HUES64 (cell line): ENCODE measurements around the gene SIT1.

Source experiments
- H3K27ac ChIP-seq: 2 replicates; pipeline ENCODE4 v1.7.0; 2013; ENCODE audit warnings: low read depth, low read length, inconsistent platforms
- H3K27me3 ChIP-seq: 2 replicates; pipeline ENCODE4 v1.6.1; 2013; ENCODE audit warnings: mild to moderate bottlenecking, low read length; ENCODE audit not compliant: insufficient read depth
- H3K36me3 ChIP-seq: 2 replicates; pipeline ENCODE4 v1.6.1; 2013; ENCODE audit warnings: mild to moderate bottlenecking, low read length; ENCODE audit not compliant: insufficient read depth
- H3K4me1 ChIP-seq: 2 replicates; pipeline ENCODE4 v1.6.1; 2013; ENCODE audit warnings: mild to moderate bottlenecking, low read length, moderate library complexity; ENCODE audit not compliant: insufficient read depth
- H3K4me3 ChIP-seq: 2 replicates; pipeline ENCODE4 v1.5.1; 2013; ENCODE audit warnings: mild to moderate bottlenecking, low read length, moderate library complexity
- H3K9ac ChIP-seq: 2 replicates; pipeline ENCODE4 v1.6.1; 2013; ENCODE audit warnings: mild to moderate bottlenecking, low read depth, low read length
- H3K9me3 ChIP-seq: 2 replicates; pipeline ENCODE4 v1.6.1; 2013; ENCODE audit warnings: low read depth, low read length; ENCODE audit not compliant: insufficient read depth
- WGBS: fragments of 150-250, 120-280 bp; methylation state at CpG from one replicate; pipeline ENCODE4 v1.1.7; 2013; ENCODE audit warnings: missing lambda C conversion rate; 5-methylcytosine and 5-hydroxymethylcytosine counted together

Gene SIT1

DNA sequence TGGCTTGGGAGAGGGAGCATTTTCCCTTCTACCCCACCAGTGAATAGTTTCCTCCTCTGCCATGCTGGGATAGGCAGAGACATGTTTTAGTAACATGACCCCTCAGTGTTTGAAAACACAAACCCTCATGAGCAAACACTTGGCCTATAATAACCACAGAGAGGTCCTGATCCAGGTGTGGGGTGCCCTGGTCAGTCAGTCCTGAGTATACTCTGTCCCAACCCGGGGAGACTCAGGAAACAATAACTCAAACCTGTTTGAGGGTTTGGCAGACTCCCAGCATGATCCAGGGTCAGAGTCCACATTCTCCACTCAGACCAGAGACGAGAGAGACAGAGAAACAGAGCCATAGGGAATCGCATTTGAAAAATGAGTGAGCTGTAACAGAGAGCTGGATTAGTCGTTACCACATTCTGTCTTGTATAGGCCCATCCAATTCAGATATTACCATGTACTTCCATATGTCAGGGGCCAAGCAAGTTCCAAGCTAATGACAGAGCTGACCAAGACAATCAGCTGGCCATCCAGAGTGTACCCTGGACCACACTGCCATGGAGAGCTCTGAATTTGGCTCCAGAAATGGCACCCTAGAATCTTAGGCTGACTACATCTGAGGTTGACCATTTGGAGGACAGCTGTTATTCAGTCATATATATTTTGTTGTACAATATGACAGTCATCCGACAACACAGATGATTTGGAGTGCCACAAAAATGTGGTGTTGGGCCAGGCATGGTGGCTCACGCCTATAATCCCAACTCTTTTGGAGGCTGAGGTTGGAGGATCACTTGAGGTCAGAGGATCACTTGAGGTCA lies 18.8 kb upstream of the SIT1 start:
- Histone ChIP-seq H3K9me3 (no peaks in the 10 kb centered on the region), H3K4me3 (no peak overlapping the region), H3K27ac (no peak overlapping the region), H3K27me3 (peaks cover 8% of the 10 kb centered on the region), H3K4me1 (0 out of 2 replicates have a peak, but pooled peaks cover 3% of the 10 kb centered on the region), H3K9ac (no peak overlapping the region), H3K36me3 (no peaks in the 10 kb centered on the region)
- WGBS: 88% methylated on average over 6 of the region's 6 CpGs

DNA sequence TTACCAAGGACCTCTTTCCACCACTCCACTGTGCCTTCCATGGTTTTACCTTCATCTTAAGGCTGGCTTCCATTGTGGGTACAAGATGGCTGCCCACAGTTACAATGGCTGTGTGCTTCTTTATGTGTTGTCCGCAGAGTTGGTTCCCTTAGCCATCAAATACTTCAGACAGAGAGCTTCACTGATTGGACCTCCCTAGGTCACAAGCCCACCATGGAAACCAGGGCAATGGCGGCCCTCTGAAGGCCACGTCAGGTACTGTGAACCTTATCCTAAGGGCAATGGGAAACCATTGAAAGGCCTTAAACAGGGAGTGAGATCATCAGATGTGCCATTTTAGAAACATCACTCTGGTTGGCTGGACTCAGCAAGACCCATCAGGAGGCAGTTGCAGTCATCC lies 17.2 kb upstream of the SIT1 start:
- Histone ChIP-seq H3K9me3 (no peaks in the 10 kb centered on the region), H3K4me1 (0 out of 2 replicates have a peak, but pooled peaks cover 3% of the 10 kb centered on the region), H3K27ac (no peak overlapping the region), H3K9ac (no peak overlapping the region), H3K36me3 (peaks cover 8% of the 10 kb centered on the region), H3K4me3 (no peak overlapping the region), H3K27me3 (no peaks in the 10 kb centered on the region)
- WGBS: 94% methylated on average over 3 of the region's 3 CpGs

DNA sequence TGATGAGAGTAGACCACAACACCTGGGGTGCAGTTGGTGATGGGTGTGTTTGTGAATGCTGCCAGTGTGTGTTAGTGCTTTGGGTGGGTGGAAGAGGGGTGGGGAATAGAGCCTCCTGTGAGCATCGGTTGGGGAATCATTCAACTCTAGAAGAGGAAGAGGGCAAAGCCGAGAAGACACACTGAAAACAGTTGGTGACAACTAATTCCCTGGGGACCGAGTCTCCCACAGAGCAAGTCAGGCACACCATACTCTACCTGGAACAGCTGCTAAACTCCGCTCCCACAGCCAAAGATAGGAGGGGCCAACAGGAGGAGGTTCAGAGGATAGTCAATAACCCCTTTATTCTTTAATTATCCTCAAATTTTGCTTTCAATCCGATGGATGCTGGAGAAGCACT lies 15.8 kb upstream of the SIT1 start:
- Histone ChIP-seq H3K4me1 (0 out of 2 replicates have a peak, but pooled peaks cover 3% of the 10 kb centered on the region), H3K9ac (no peak overlapping the region), H3K27me3 (no peaks in the 10 kb centered on the region), H3K4me3 (no peak overlapping the region), H3K36me3 (peaks cover 22% of the 10 kb centered on the region), H3K9me3 (no peaks in the 10 kb centered on the region), H3K27ac (no peak overlapping the region)
- WGBS: 91% methylated on average over 5 of the region's 5 CpGs

DNA sequence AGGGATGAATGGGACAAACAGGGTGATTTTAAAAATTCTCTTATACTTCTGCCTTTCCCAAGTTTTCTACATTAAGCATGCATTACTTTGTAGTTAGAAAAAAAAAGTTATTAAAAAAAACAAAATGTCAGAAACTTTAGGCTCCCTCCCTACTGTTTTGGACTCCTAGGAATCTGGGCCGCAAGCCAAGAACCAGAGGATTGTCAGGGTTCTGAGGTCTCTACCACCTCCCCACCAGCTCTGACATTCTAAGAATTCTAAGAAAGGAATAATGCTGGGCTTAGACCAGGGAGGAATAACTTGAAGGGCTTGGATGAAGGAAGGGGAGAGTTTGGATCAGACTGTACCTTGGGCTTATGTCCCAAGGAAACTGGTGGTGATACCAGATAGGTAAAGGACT lies 15.3 kb upstream of the SIT1 start:
- 100% methylated on average over 1 of the region's 1 CpG for WGBS
- Histone ChIP-seq H3K4me1 (0 out of 2 replicates have a peak, but pooled peaks cover 3% of the 10 kb centered on the region), H3K36me3 (peaks cover 26% of the 10 kb centered on the region), H3K9ac (no peak overlapping the region), H3K9me3 (no peaks in the 10 kb centered on the region), H3K4me3 (no peak overlapping the region), H3K27ac (no peak overlapping the region), H3K27me3 (no peaks in the 10 kb centered on the region)

DNA sequence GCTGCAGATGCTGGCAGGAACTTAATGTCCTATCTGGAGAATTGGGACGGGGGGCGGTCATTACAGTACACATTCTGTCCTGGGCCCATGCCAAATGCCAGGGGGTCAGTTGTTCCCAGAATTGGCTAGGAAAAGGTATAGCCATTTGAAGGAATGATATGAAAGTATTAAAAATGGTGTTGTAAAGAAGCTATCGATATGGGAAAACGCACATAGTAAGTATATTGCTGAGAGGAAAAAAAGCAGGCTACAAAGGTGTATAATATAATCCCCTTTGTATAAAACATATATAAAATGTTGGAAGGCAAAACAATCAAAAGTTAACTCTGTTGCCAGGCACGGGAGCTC lies 14.7 kb upstream of the SIT1 start:
- H3K9ac ChIP-seq: no peak overlapping the region
- H3K9me3 ChIP-seq: no peaks in the 10 kb centered on the region
- no peaks in the 10 kb centered on the region for H3K27me3 ChIP-seq
- H3K36me3 ChIP-seq: peaks cover 32% of the 10 kb centered on the region
- H3K27ac ChIP-seq: no peak overlapping the region
- 77% methylated on average over 5 of the region's 5 CpGs for WGBS
- 0 out of 2 replicates have a peak, but pooled peaks cover 3% of the 10 kb centered on the region for H3K4me1 ChIP-seq
- peak overlapping the region; percentile 87 for H3K4me3 ChIP-seq

DNA sequence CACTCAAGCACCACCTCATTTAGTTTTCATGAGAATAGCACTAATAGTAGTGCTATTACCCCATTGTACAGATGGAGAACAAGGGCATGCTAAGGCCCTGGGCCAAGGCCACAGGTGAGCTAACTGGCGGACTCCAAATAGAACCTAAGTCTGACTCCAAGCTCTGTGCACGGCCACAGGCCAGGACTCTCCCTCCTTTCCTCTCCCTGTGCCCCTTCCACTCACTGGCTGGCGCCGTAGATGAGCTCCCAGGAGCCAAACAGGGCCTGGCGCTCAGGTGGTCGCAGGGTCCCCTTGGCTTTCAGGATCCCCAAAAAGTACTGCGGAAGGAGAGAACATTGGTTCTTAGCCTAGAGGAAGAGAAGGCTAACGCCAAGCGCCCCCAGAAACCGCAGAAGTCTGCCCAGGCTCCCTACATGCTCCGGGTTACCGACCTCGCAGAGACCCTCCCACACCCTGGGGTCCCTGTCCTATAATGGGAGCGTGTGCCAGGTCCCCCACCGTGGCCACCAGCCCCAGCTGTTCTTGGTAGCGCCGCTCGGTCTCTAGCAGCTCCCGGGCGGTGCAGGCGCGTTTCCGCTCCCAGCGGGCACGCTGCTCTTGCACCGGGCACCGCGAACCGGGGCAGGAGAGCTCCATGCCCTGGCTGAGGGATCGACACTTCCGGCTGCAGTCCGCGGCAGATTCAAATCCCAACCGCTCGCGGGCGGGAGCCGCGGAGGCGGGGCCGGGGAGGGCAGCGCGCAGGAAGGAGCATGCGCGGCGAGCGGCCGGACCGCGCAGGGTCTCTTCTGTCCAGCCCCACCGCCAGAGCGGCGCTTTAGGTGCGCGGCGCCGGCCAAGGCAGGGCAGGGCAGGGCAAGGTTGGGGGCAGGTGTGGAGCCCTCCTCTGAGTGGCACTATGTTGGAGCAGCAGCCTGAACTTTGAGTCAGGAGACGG lies 14.1 kb upstream of the SIT1 start, which contains the start of gene ARHGEF39:
Gene ARHGEF39, minus strand, starts transcription at position 665 of the 940 bp plus-strand sequence. Its CDS starts 26 bp downstream, at position 639.
- H3K27ac ChIP-seq: peak within 1 kb of the TSS; percentile 64
- WGBS: 7% methylated on average over 58 of the region's 58 CpGs
- no peaks in the 10 kb centered on the region for H3K9me3 ChIP-seq
- peaks cover 37% of the 10 kb centered on the region for H3K36me3 ChIP-seq
- H3K27me3 ChIP-seq: no peaks in the 10 kb centered on the region
- H3K4me3 ChIP-seq: peak within 1 kb of the TSS; percentile 87
- H3K4me1 ChIP-seq: 0 out of 2 replicates have a peak, but pooled peaks cover 3% of the 10 kb centered on the region
- peak within 1 kb of the TSS; percentile 89 for H3K9ac ChIP-seq

DNA sequence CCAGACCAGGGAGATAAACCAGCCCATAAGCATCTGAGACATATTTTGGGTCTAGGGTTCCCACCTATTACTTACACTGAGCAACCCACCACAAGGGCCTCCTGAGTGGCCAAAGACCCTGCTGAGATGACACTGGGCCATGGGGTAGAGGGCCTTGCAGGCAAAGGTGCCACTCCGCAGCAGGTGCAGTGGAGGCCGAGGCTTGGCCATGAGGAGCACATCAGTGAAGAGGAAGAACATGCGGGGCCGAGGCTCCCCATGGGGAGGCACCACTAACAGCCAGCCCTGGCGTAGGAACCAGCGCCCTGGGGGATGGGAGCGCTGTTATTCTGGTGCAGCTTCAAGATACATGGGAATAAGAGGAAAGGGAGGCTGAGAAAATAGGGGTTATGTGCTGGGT lies 11.7 kb upstream of the SIT1 start:
- 94% methylated on average over 7 of the region's 7 CpGs for WGBS
- no peak overlapping the region for H3K9ac ChIP-seq
- no peak overlapping the region for H3K27ac ChIP-seq

DNA sequence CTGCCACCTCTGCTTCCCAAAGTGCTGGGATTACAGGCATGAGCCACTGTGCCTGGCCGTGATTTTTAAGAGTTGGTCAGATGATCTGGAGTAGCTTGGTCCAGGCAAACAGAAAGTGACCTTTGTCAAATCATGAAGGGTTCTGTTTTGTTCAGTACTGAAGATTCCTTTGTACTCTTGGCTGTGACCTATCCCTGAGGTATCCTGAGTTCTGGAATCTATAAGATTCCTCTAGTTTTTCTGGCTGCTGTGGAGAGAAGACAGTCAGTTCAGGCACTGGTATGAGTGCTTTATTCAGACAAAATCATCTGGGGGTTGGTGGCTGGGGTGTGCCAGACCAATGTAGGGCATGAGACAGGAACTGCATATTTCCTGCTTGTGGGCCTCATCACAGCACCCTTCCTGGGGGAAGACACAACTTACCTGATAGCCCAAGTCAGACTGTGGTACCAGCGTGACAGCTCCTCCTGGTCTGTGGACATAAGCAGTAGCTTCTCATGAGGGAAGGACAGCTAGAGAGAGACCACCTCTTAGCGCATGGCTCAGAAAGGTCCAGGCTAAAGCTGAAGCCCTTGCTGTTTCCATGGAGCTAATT lies 11.1 kb upstream of the SIT1 start:
- Histone ChIP-seq H3K36me3 (peaks cover 37% of the 10 kb centered on the region), H3K27me3 (no peaks in the 10 kb centered on the region), H3K9me3 (no peaks in the 10 kb centered on the region), H3K9ac (no peak overlapping the region), H3K4me3 (no peak overlapping the region), H3K27ac (peak overlapping the region; percentile 13; the same call in 1 of the 2 replicates), H3K4me1 (peaks cover 11% of the 10 kb centered on the region; the same call in 1 of the 2 replicates)
- WGBS: 93% methylated on average over 3 of the region's 3 CpGs

More for the DNA sequence above, 11.7 kb upstream of the SIT1 start:
- Histone ChIP-seq H3K4me1 (peaks cover 11% of the 10 kb centered on the region; the same call in 1 of the 2 replicates), H3K27me3 (no peaks in the 10 kb centered on the region), H3K36me3 (peaks cover 37% of the 10 kb centered on the region), H3K9me3 (no peaks in the 10 kb centered on the region), H3K4me3 (no peak overlapping the region)

DNA sequence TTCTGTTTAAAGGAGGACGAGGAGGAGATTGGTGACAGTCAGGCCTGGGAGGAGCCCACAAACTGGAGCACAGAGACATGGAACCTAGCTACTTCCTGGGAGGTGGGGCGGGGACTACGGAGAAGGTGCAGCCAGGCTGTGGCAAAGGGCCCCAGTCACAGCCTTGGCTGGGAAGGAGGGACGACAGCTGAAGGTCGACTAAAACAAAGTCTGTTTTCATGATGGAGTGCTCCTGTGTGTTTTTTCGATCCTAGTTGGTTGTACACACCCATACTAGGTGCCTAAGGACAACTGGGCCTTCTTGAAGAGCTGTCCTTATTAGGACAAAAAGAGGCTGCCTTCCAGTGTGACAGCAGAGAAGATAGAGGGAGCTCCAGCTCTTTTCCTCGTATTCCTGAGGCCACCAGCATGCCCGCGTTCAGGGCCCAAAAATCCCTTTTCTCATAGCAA lies 10.3 kb upstream of the SIT1 start:
- Histone ChIP-seq H3K27me3 (0 out of 2 replicates have a peak, but pooled peaks cover 5% of the 10 kb centered on the region), H3K36me3 (peaks cover 37% of the 10 kb centered on the region), H3K4me3 (no peak overlapping the region), H3K9me3 (no peaks in the 10 kb centered on the region), H3K27ac (peak overlapping the region; percentile 64), H3K4me1 (peaks cover 11% of the 10 kb centered on the region; the same call in 1 of the 2 replicates), H3K9ac (no peak overlapping the region)
- 75% methylated on average over 9 of the region's 9 CpGs for WGBS

DNA sequence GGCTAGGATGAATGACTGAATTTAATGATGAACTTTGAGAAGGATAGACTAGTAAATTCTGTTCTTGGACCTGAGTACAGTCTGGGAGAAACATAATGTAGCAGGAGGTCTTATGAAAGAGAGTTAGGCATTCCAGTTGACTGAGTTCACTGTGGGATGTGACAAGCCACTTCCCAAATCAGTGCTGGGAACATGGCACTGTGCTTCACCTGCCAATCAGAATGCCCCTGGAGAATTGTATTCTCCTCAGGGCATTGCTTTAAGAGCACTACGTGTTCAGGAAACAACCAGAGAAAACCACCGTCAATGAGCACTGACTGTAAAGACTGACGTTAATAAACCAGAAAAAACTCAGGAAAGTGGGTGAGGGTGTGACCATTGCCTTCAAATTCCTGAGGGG lies 8.6 kb upstream of the SIT1 start:
- WGBS: 93% methylated on average over 3 of the region's 3 CpGs
- Histone ChIP-seq H3K27me3 (0 out of 2 replicates have a peak, but pooled peaks cover 5% of the 10 kb centered on the region), H3K9ac (0 out of 2 replicates have a peak overlapping the region, but pooled peaks have one; percentile 98), H3K27ac (no peak overlapping the region), H3K36me3 (peaks cover 37% of the 10 kb centered on the region), H3K4me3 (peak overlapping the region; percentile 94), H3K9me3 (no peaks in the 10 kb centered on the region), H3K4me1 (peaks cover 8% of the 10 kb centered on the region; the same call in 1 of the 2 replicates)
